GM19372 (cell line): ENCODE data around the gene MSH5.

Experiments
- ATAC-seq: cut with Tn5 transposase; IDR thresholded peaks from one replicate; pipeline ENCODE4 v1.9.1; 2021; ENCODE audit warnings: mild to moderate bottlenecking, low read depth, moderate library complexity; ENCODE audit not compliant: unreplicated experiment

MSH5 gene

DNA sequence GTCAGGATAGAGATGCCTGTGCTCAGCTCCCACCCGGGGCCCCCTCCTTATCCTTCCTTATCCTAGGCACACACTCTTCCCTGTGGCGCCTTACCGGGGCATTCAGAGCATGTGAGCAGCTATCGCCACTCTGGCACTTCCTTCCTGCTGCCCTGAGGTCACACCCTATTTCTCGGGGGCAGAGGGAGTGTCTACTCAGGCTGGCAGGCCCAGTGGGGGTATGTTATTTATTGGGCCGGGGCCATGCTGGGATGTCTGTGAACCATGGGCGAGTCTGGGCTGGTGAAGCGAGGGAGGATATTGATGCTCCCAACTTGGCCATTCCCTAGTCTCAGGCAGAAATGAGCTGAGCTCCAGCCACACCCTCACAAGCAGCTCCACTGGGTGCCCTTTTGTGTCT is 28.6 kb upstream of the MSH5 start:
- ATAC-seq: no peak

DNA sequence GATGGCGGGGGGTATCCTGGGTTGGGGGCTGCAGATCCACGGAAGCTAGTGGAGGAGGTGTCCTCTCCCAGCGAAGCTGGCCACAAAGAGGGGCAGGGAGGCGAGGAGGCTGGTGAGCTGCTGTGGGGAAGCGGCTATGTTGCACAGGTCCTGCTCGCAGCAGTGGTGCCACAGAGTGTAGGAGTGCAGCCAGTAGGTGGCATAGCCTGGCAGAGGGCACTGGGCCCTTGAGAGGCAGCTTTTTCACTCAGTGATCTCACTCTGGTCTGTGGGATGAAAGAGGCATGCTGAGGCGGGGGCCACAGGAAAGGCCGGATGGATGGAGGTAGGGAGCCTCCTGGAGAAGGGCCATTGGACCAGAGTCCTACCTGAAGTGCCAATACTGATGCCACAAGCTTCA is 27.5 kb upstream of the MSH5 start:
- no peak for ATAC-seq

DNA sequence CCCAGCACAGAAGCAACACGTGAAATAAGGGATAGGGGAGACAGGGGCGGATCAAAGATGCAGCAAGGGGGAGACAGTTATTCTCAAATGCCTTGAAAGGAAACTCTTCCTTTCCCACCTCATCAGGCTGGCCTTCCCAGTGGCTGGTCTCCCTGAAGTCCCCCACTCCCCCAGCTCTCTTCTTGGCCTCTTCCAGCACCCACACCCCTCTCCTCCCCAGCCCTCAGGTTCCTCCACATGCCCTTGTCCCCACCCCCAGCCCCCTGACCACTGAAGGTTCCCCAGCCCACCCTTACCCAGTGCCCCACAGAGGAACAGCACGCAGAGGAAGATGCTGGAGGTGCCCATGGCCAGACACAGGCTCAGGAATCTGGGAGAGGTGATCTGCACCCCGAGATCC is 26.3 kb upstream of the MSH5 start:
- no peak for ATAC-seq

DNA sequence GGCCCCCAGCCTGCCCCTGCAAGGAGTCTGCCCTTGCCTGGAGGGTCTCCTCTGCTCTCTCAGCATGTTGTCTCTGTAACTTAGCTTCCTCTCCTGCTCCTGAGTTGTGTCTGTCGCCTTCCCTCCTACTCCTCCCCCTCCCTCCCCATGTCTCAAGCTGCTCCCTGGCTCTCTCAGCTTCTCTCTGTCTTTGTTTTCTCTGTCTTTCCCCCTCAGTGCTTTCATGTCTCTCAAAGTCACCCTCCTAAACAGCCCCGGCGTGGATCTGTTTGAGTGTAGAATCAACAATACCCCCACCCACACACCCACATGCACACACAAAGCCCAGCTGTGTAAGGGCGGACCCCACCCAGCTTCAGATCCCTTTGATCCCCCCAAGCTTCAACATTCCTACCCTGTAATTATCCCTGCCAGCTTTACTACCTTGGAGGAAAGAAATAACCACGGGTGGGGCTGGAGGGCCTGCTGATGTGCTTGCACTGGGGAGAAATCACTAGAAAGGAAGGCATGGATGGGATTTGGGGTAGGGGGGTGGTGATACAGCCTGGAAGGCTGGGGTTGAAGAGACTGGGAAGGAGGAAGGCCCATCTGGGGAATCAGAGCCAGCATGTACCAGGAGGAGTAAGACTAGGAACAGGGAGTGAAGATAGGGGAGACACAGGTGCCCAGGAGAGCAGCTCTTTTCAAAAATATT is 25.7 kb upstream of the MSH5 start:
- ATAC-seq: no peak

DNA sequence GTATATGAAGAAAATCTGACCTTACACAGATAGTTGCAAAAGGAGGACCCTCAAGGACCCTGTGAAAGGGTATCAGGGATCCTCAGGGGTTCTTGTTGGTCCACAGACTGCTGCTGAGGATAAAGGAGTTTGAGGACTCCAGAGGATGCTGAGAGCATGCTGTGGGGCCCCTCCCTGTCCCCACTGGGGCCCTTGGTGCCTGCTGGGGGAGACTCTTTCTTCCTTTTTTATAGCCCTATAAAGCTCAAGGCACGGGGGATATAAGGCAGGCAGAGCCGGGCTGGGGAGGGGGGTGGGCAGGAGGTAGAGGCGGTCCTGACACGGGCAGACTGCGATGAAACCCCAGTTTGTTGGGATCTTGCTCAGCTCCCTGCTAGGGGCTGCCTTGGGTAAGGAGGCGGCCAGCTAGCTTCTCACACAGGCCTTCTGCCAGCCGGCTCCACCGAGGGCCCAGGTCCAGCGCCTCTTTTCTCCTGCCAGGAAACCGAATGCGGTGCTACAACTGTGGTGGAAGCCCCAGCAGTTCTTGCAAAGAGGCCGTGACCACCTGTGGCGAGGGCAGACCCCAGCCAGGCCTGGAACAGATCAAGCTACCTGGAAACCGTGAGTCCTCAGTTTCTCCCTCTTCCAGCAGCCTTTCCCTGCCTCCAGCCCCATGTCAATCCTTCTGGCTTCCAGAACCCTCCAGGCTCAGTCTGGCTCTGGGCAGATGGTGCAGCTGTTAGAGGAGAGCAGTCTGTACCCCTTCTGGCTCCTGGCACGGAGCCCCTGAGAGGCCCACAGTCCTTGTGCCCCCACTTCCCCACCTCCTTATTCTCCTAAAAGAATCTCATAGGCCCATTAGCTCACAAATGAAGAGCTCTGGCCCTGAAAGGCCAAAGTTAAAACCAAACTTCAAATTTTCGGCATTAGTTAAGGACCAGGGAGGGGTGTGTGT is 24.5 kb upstream of the MSH5 start, which contains the start of gene LY6G6D:
LY6G6D (plus strand) TSS at position 327 of the 937 bp plus-strand sequence; CDS start at position 335, 8 bp downstream.
- no peak for ATAC-seq

DNA sequence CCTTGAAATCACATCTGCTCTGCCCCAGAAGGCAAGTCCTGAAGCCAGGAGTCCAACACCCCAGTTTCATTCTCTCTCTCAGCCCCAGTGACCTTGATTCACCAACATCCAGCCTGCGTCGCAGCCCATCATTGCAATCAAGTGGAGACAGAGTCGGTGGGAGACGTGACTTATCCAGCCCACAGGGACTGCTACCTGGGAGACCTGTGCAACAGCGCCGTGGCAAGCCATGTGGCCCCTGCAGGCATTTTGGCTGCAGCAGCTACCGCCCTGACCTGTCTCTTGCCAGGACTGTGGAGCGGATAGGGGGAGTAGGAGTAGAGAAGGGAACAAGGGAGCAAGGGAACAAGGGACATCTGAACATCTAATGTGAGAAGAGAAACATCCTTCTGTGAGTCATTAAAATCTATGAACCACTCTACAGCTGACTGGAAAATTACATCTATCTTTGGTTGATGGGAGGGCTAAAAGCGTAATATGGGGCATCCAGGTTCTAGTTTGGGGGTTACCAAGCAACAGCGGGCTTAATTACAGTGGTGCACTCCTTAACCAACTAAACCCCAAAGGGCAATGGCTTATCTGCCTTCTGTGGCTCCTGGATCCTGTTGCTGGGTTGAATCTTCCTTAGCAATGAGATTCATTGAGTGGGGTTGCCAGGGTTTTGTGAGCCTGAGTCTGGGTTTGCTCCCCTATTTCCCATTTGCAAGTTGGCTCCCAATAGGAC is 22.1 kb upstream of the MSH5 start:
- no peak for ATAC-seq

DNA sequence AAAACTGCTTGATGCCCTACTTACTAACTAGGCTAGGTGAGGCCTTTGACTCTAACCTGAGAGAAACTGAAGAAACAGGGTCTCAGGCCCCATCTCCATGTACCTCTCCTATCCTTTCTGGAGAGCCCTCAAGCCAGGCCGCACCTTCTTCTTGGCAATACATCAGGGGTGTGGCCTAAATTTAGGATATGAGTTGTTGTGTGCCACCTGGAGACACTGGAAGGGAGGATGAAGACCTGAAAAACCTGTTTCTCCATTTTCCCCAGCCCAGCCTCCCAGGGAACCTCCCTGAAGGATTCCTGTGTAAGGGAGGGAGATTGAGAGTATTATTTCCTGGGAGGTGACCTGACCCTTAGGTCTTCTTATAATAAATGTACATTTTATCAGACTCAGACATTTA is 21.5 kb upstream of the MSH5 start:
- ATAC-seq: no peak

DNA sequence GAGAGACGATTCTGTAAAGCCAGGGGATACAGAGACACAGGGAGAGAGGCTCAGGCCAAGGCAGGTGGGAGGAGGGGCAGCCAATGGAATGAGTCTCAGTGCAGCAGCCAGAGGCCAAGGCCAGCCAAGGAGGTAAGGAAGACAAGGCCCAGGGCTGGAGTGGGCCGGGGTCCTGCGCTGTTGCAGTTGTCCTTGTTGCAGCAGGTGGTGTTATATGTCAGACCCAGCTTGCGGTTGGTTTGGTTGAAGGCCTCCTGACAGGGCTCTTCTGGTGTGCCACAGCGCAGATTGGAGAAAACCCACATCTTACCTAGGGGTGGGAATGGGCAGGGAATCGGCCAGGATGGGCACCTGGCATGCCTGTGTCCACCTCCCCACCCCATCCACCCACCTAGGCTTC is 20.8 kb upstream of the MSH5 start:
- no peak for ATAC-seq

DNA sequence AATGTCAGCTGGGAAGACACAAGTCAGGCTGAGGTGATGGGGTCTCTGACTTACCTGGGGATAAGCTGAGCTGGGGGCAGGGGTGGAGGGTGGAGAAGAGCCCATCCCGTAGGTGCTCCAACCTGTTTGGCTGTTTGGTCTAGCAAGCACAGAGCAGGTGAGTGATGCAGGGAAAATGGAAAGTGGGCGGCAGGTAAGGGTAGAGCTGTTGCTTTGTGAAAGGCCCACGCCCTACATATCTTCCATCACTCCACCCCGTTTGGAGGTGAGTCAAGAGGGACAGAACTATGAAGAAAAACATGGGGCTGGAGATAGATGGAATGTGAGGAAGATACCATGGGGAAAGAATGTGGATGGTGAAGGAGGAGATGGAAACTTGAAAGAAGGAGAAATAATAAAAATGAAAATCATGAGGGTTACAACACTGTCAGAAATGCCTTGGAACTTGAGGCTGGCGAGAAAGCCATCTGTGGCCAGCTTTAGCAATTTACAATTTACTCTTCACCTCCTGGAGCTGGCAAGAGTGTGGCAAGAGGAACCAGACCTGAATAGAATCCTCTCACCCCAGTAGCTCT is 19.5 kb upstream of the MSH5 start:
- no peak for ATAC-seq

DNA sequence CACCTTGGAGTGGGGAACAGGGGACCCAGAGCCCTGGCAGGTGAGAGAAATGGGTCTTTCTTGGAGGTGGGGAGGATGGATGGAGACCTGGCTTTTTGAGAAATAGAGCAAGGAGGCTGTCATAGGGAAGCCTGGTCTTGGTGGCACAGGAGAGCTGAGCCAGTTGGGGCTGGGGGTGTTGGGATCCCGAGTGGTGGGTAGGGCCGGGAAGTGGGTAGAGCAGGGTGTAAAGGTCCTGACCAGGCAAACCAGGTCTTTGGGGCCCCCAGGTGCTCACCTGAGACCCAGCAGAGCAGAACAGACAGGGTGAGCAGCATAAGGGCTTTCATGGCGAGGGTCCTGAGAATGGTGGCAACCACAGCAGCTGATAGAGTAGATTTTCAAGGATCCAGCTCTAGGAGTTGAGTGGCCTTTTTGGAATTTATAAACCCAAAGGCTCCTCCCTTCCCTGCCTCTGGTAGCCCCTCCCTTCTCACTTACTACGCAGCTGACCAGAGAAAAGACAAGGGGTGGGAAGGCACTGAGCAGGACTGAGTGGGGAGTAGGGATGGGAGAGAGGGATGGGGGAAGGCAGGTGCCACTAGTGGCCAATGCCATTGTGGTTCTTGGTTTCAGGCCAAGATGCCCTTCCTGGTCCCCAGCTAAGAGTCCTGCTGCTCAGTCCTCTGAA is 18.3 kb upstream of the MSH5 start, which contains the start of gene LY6G6C:
LY6G6C (minus strand) TSS at position 396 of the 670 bp plus-strand sequence; CDS start at position 329, 67 bp downstream.
- no peak for ATAC-seq

DNA sequence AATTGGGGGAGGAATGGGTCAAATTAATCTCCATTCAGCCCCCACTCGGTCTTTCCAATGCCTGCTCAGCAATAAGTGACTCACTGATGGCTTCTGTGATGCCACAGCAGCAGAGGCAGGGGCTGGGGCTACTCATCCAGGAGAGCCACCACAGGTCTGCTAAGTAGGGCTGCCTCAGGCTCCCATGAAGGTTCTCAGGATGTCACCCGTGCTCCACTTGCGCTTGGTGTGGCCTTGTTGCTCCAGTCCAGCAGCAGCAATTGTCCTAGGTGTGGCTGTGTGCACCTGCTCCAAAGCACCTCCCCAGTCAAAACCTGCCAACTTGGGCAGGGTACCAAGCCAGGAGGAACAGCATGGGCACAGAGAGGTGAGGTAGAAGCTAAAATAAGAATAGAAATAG is 17.6 kb upstream of the MSH5 start:
- no peak for ATAC-seq

DNA sequence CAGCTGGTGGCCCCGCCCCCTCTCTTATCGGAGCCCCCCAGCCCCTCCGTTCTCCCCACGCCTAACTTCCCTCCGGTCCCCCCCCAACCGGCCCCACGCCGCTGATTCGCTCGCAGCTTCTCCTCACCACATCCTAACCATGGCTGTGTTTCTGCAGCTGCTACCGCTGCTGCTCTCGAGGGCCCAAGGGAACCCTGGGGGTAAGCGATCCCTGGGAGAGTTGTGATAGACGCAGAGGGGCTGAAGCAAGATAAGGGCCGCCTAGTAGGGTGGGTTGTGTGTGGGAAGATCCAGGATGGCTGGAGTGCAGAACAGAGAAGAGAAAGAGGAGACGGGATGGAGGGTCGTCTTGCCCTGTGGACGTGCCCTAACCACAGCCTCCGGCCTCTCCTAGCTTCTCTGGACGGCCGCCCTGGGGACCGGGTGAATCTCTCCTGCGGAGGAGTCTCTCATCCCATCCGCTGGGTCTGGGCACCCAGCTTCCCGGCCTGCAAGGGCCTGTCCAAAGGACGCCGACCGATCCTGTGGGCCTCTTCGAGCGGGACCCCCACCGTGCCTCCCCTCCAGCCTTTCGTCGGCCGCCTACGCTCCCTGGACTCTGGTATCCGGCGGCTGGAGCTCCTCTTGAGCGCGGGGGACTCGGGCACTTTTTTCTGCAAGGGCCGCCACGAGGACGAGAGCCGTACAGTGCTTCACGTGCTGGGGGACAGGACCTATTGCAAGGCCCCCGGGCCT is 16.4 kb upstream of the MSH5 start, which contains the start of gene MPIG6B:
MPIG6B (plus strand) TSS at position 129 of the 735 bp plus-strand sequence; CDS start at position 140, 11 bp downstream.
- ATAC-seq: no peak

DNA sequence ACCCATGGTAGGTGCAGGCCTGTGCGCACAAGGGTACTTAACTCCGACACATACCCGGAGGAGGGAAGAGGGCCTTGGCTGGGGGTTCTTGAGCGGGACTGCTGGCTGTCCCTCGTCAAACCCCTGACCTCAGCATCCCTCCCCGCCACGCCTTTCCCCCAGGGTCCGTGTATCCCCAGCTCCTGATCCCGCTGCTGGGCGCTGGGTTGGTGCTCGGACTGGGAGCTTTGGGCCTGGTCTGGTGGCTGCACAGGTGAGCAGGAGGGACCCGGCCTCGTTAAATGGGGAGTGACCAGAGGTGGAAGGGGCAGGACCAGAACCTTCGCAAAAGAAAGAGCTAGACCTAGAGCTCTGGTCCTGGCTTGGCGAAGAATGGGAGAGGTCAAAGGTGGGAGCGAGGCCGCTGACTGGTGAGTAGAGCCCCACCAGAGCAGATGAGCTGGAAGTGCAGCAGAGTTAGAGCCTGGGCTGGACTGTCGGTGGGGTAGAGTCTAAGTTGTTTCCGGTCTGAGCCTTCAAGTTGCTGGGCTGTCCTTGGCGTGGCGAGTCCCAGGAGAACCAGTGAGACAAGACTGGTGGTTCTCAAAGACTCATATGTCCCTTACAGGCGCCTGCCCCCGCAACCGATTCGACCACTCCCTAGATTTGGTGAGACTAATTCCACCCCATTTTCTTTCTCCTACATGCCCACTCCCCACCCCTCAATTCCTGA is 15.7 kb upstream of the MSH5 start:
- no peak for ATAC-seq

DNA sequence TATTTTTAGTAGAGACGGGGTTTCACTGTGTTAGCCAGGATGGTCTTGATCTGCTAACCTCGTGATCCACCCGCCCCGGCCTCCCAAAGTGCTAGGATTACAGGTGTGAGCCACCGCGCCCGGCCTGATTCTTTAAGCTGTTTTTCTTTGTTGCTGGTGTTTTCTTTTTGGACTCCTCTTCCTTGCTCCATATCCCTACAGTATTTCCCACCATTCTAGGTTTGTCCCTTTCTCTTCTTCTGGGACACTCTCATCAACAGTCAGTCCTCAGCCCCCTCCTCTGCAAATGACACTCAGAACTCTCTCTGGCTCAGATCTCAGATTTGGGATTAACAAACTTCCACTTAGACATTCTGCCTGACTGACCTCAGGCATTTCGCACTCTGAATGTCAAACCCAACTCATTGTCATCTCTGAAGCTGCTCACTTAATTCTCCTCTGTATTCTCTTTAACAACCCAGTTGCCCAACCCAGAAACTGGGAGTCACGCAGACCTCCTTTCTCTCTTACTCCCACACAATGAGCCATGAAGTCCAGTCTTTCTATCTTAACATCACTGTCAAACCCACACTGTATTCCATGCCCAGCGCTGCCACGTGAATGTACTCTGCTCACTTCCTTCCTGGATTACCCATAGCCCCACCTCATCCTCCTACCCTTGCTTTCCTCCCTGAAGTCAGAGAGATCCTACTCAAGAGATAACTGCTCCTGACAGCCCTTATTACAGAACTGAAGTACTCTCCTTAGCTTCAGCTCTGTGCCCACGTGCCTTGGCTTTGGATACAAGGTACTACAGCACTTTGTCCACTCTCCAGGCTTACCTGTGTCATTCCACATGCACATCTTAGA is 14.1 kb upstream of the MSH5 start:
- no peak for ATAC-seq

DNA sequence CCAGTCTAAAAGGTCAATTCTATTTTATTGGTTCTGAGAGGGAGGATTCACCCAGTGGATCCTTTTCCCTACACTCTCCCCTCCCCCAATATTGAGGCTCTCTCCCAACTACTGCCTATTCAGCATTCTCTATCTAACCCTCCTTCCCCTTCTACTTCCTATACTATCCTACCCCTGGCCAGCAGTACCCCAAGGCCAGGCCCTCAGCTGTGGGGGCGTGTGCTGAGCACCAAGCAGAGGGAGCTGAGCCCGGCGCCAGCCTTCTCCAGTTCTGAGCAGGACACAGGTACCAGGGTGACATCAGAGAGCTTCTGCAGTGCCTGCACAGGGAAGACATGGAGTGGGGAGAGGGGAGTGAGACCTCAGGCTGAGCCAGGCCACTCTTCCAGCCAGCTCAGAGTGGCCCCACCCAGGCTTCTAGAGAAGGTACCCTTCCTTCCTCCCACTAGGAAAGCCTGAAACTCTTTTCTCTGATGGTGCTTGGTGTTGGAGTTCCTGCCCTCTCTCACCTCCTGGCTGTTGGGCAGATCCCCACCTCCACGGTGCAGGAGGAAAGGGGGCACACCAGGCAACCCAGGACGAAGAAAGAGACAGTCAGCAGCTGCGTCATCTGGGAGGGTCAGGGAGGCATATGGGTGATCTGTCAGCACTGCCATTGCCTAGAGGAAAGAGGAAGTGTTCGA is 12.6 kb upstream of the MSH5 start:
- ATAC-seq: no peak

DNA sequence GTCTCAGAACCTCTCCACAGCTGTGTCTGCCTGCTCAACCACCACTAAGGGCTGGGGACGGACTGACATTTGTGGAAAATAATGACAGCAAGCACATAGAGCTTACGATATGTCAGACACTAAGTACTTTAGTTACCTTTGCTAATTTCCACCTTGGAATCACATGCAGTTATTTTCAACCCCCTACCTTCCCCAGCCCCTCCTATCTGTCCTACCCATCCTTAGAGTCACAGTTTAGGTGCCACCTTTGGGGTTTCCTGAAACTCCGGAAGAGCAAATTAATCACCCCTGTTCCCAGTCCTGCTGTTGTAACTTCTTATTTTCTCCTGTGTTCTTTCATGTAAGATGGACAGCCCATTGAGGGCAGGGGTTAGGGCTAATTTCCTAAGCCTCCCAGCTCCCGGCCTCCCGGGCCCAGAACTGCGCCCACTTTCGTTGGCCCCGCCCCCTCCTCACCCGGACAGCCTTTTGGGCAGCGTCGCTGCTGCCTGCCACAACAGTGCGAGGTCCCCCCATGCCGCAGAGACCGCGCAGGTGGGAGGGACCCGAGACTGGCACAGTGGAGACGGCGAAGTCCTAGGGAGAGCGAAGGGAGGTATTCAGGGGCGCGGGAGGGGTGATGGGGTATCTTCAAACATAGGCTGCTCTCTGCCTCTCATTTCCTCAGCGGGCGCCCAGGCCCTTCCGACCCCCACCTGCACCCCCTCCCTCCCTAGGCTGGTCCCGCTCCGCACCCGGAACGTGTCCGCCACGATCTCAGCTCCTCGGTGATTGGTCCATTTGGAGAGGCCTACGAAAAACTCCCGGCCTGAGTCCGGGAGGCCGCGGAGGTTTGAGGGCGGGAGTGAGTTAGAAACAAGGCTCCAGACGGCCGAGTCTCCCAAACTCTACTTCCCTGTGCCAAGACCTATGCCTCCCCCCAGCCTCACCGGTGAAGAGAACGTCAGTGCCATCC is 11.8 kb upstream of the MSH5 start:
- ATAC-seq: no peak
